Smooth muscle cell of the brain vasculature (primary cell): ENCODE results near the gene SLC16A3.
"Not testable (repeated sequence)": the region's sequence is repeated elsewhere in the genome, so short reads cannot be mapped to it uniquely, and the experiment has no call there.

Source experiments
- DNase-seq: peaks from one replicate; pipeline ENCODE4 v3.0.0-alpha.2; 2012; ENCODE audit warnings: low read depth, low spot score

SLC16A3 gene

GRCh38 chr17:82228842-82229697, at the start of gene SLC16A3:
Gene SLC16A3, plus strand, starts transcription at chr17:82229042. Its CDS starts 6,967 bp downstream, at chr17:82236009.
- no peak for DNase-seq

- no peak for DNase-seq
These were observed 49.4 kb upstream of the SLC16A3 start for GRCh38 chr17:82179412-82179811.

DNA sequence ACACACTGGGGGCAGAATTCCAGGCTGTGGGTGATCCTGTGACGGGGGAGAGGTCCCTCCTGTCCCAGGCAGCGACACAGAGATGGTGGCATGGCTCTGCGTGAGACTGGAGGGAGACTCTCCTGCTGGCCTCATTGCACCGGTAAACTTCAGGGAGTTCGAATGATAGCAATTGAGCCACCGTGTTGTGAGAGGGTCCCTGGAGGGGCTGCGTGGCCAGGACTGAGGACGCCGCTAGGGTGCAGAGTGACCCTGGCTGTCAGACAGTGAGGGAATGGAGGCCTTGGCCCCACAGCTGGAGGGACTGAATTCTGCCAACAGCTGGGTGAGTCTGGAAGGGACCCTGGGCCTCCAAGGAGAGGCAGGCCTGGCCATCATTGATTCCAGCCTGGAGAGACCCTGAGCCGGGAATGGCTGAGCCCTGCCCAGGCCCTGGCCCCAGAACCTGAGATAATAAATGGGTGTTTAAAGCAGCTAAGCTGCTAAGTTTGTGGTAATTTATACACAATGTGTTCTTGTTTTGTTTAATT, 48.8 kb upstream of the SLC16A3 start:
- no peak for DNase-seq

- no peak for DNase-seq
These were observed 47.9 kb upstream of the SLC16A3 start for GRCh38 chr17:82180776-82181528.

DNA sequence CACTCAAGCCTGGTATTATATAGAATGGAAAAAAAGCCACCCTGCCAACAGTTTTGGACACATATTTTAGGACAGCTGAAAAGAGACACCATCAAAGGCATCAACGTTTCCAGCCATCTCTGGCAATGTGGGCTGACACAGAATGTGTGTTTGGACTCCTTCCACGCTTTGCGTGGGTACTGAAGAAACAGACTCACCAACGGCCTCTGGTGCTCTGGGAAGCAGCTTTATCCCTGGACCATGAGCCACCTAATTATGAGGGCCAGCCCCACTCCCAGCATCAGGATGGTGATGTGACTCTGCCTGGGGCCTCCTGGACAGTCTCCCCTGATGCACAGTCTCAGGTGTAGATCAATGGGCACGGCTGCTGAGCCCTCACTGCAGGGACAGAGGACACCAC, 44.1 kb upstream of the SLC16A3 start:
- DNase-seq, result no peak

DNA sequence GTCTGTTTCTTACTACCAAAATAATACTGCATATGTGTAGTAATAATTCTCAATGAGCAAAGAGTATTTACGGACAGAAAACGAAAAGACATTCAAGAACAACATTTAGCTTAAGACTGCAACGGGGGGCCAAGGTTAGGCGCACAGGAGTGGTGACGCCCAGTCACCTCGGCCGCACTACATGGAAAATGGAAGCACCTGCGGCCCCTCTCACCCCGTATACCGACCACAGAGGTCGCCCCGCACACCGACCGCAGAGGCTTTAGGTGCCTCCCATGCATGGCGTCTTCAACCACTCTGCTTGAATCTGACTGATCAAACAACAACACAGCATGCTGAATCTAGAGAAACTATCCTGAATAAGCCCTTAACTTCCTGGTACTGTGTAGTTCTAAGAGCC, 42.6 kb upstream of the SLC16A3 start:
- no peak for DNase-seq

GRCh38 chr17:82187500-82187899, 41.3 kb upstream of the SLC16A3 start:
- no peak for DNase-seq

GRCh38 chr17:82188001-82188961, 40.6 kb upstream of the SLC16A3 start:
- no peak for DNase-seq

DNA sequence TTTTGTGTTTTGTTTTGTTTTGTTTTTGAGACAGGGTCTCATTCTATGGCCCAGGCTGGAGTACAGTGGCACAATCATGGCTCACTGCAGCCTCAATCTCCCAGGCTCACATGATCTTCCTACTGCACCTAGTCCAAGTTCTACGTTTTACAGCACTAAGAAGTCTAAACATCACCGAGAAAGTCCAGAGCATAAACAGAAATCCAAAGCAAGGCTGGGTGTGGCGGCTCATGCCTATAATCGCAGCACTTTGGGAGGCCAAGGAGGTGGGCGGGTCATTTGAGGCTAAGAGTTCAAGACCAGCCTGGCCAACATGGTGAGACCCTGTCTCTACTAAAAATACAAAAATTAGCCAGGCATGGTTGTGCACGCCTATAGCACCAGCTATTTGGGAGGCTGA, 35.8 kb upstream of the SLC16A3 start:
- DNase-seq, result not testable (repeated sequence)

- DNase-seq, result no peak
These were observed 35.2 kb upstream of the SLC16A3 start for GRCh38 chr17:82193520-82194220.

DNA sequence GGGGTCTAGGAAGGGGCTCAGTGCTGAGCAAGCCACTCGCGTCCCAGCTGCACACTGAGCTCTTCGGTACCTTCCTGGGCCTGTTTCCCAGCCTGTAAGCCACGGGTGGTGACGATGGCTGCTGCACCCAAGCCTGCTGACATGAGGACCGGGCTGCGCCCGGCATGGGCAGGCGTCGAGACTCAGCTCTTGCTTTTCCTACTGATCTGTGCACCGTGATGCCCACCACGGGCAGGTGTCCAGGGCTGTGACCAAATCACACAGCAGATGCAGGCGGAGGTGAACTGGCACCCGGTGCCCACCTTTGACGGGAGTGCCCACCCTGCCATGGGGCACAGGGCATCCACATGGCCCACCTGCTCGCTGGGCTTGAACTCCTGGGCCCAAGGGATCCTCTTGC, 34.1 kb upstream of the SLC16A3 start:
- DNase-seq, result no peak

DNA sequence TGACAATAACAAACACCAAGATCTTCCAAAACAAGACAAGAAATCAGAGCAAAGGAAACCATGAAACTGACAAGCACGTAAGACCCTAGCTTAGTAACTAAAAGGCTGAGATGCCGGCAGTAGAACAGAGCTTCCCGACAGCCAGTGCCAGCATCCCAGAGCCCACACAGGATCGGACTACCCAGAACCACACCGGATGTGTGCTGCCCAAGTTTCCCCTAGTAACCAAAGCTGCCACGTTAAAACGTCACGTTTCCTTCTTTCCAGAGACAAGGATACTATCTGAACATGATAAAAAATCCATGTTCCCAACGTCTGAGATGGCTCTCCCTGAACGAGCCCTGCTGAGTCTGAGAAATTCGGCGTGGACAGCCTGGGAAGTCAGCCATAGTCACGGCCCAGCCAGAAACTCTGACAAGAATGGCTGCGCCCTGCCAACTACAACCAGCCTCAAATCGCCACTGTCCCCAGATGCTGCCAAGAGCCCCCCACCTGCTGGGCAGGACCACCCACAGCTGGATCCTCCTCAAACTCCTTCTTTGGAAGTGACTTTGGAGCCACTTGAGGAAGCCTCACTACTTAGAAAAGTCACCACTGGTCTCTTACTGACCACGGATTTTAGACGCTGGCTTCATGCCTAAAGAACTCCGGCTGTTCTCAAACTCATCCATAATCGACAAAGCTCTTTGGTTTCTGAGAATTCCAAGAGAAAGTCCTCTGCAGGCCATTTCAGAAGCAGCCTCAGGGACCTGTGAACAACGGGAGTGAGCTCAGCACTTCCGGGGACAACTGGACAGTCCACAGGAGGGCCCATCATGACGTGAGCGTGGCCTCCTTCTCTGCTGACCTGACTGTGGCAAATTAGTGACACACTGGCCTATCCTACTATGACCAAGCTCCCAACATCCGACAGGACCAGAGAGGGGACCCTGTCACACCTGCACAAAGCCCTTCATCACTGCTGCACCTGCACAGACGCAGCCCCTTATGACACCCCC, 32.9 kb upstream of the SLC16A3 start:
- no peak for DNase-seq

DNA sequence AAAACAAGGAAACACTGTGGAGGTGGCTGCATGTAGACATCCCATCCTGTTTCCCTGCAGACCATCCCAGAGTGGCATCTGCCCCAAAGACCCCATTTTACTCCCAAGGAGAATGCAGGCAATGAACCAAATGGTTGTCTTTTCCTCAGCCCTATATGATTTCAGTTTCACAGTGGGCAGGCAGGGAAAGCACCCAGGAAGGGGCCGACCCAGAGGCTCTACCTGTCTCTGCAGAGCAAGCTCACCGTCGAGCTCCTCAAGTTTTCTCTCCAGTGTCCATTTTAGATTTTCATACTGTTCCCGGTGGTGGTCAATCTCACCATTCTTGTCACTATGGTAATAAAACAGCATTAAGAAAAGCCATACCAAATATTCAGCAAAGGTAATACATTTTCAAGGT, 30.8 kb upstream of the SLC16A3 start:
- no peak for DNase-seq

DNA sequence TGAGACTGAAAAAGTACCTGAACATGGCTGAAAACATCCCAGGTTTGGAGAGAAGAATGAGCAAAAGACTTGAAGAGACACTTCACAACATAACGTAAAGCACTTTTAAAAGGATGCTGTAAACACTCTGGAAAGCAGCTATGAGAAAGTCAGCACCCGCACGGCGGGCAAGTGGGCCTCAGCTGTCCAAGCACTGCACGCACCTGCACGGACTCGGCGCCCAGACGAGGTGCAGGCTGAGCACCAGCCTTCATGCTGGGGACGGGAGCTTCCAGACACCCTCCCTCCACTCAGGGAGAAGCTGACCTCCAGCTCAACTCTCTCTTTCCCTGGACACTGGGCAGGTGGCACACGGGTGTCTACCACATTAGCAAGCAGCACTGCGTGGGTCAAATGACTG, 29.3 kb upstream of the SLC16A3 start:
- DNase-seq, result no peak

DNA sequence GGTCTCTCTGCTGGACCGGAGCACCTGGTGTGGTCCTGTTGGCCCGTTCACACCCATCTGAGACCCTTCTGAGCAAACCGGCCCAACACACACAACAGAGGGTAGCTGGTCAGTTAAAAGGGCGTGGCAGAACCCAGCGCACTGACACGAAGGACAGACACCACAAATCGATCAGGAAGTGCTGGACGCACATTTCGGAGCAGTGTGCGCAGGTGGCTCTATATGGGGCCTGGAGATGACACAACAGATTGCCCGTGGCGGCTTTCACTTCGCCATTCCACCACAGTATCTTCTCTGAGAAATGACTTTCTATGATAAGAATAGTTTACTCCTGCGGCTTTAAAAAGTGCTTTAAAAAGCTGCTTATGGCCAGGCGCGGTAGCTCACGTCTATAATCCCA, 28.7 kb upstream of the SLC16A3 start:
- no peak for DNase-seq

GRCh38 chr17:82200743-82201497, 27.9 kb upstream of the SLC16A3 start:
- no peak for DNase-seq

DNA sequence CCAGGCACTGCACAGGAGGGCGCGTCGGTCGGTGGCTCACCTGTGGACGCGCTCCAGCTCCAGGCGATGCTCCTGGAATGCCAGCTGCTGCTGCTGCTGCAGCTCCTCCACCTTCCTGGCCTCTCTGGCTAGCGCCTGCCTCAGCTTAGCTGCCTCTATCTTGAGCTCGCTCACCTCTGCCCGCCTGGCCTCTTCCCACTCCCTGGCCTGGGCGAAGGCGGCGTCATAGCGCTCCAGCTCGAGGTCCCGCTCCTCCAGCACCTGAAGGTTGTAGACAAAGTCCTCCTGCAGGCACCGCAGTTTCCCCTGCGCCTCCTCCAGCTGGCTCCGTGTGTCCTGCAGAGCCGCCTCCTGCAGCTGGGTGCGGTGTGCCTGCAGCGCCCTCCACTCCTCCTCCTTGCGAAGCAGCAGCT, 27.3 kb upstream of the SLC16A3 start:
- DNase-seq, result no peak

DNA sequence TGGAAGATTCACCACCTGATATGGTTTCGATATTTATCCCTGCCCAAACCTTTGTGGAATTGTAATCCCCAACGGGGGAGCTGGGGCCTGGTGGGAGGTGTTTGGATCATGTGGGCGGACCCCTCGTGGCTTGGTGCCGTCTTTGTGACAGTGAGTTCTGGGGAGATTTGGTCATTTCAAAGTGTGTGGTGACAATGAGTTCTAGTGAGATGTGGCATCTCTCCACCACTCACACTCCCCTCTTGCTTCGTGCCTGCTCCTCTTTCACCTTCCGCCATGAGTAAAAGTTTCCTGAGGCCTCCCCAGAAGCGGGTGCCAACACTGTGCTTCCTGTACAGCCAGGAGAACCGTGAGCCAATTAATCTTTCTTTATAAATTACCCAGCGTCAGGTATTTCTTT, 25.9 kb upstream of the SLC16A3 start:
- no peak for DNase-seq

GRCh38 chr17:82203920-82204319, 24.9 kb upstream of the SLC16A3 start:
- no peak for DNase-seq
